Esophagus (tissue), 2 donors: ENCODE results near the gene ADAM8. TPM values are rescaled to one million over a fixed set of nuclear protein-coding genes. Genes with fewer than 3 reads are reported as not detected.

Experiments used
- H3K27ac ChIP-seq, 2 donors: one replicate each; pipeline ENCODE4 v1.5.1; 2013; ENCODE audit warnings: low read depth in 2 of 2, mild to moderate bottlenecking in 2 of 2, inconsistent platforms in 1 of 2, low read length in 1 of 2, moderate library complexity in 1 of 2
- H3K27me3 ChIP-seq, 2 donors: one replicate each; pipeline ENCODE4 v1.6.1; 2013; ENCODE audit warnings: low read length in 2 of 2, control low read depth in 1 of 2, mild to moderate bottlenecking in 1 of 2; ENCODE audit not compliant: insufficient read depth in 2 of 2, control insufficient read depth in 1 of 2
- H3K36me3 ChIP-seq, 2 donors: one replicate each; pipeline ENCODE4 v1.6.1; 2013; ENCODE audit warnings: low read length in 1 of 2; ENCODE audit not compliant: control insufficient read depth in 2 of 2, insufficient read depth in 2 of 2
- H3K4me1 ChIP-seq, 2 donors: one replicate each; pipeline ENCODE4 v1.6.1; 2013; ENCODE audit warnings: low read length in 1 of 2; ENCODE audit not compliant: control insufficient read depth in 2 of 2, insufficient read depth in 2 of 2
- H3K4me3 ChIP-seq, 2 donors: one replicate each; pipeline ENCODE4 v1.5.1; 2013; ENCODE audit warnings: low read length in 2 of 2, mild to moderate bottlenecking in 2 of 2, low read depth in 1 of 2, moderate library complexity in 1 of 2
- H3K9me3 ChIP-seq, 2 donors: one replicate each; pipeline ENCODE4 v1.6.1; 2013; ENCODE audit warnings: mild to moderate bottlenecking in 2 of 2, low read depth in 1 of 2, low read length in 1 of 2, moderate library complexity in 1 of 2; ENCODE audit not compliant: control insufficient read depth in 2 of 2, insufficient read depth in 1 of 2
- WGBS, 2 donors: extraction: QIAGEN DNeasy Blood & Tissue Kit; methylation state at CpG; one replicate each; pipeline ENCODE4 v1.1.7; 2013; 5-methylcytosine and 5-hydroxymethylcytosine counted together
- polyA plus RNA-seq, 2 donors: library from polyadenylated mRNA; stranded (reverse); fragments of 200-250 nt; gene quantifications; one replicate each; pipeline ENCODE4 v1.2.3, GENCODE V29; 2013
- donor health status: healthy with polysubstance abuse.
- donor health status: Bipolar disorder and iron deficiency.

ADAM8 gene
- polyA plus RNA-seq, 2 donors, result 2.4 to 2.6 TPM

DNA sequence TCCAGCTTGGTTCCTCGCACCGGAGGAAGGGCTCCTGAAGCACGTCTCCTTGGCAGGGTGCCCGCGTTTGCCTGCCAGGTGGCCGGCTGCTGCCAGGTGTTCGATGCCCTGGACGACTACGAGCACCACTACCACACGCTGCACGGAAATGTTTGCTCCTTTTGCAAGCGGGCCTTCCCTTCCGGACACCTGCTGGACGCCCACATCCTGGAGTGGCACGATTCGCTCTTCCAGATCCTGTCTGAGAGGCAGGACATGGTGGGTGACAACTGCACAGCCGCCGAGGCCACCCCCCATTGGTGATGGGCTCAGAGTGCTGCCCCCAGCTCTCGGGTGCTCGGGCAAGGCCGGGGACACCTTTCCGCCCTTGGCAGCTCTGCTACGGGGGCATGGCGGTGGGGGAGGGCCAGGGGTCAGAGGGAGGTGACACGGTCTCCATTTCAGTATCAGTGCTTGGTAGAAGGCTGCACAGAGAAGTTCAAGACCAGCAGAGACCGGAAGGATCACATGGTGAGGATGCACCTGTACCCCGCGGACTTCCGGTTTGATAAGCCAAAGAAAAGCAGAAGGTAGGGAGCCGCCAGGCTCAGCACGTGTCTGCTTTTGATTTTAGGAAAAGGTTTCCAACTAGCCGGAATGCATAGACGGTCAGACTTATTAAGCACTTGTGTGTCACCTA is 33.2 kb upstream of the ADAM8 start:
- peaks cover 3 to 12% of the 10 kb centered on the region in 2 donors for H3K36me3 ChIP-seq
- no peaks in the 10 kb centered on the region for H3K27me3 ChIP-seq
- H3K27ac ChIP-seq, result peak overlapping the region in 1 of 2 donors; percentile 48
- H3K4me1 ChIP-seq, result peaks cover 0 to 8% of the 10 kb centered on the region in 2 donors
- H3K9me3 ChIP-seq, result no peaks in the 10 kb centered on the region
- H3K4me3 ChIP-seq, result no peak overlapping the region
- WGBS, 2 donors, result 77 to 88% methylated on average over 33 of the region's 33 CpGs

DNA sequence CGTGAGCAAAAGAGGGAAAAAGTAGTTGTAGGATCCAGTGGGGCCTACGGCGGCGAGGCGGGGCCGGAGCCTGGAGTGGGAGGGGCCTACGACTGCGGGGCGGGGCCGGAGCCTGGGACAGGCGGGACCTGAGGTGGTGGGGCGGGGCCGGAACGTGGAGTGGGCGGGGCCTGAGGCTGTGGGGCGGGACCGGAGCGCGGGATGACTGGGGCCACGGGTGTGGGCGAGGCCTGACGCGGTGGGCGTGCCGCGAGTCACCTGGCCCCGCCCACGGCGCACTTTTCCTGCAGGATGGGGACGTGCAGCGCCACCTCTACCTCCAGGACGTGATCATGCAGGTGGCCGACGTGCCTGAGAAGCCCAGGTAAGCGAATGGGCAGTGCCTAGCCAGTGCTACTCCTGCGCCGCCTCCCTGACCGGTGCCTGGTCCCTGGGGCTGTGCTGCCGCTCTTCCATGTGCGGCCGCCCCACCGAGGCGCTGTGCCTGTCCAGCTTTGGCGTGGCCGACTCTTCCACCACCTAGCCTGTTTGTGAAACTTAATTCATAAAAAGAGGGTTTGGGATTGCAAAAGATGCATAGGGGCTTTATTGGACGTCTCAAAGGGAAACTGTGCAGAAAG is 32.5 kb upstream of the ADAM8 start:
- H3K36me3 ChIP-seq, result peaks cover 3 to 12% of the 10 kb centered on the region in 2 donors
- no peaks in the 10 kb centered on the region for H3K27me3 ChIP-seq
- peak overlapping the region; percentile 89 to 91 for H3K4me3 ChIP-seq
- H3K4me1 ChIP-seq, result peaks cover 0 to 8% of the 10 kb centered on the region in 2 donors
- H3K27ac ChIP-seq, result peak overlapping the region; percentile 98 to 99
- H3K9me3 ChIP-seq, result no peaks in the 10 kb centered on the region
- 23% methylated on average over 42 to 46 of the region's 46 CpGs for WGBS, 2 donors

DNA sequence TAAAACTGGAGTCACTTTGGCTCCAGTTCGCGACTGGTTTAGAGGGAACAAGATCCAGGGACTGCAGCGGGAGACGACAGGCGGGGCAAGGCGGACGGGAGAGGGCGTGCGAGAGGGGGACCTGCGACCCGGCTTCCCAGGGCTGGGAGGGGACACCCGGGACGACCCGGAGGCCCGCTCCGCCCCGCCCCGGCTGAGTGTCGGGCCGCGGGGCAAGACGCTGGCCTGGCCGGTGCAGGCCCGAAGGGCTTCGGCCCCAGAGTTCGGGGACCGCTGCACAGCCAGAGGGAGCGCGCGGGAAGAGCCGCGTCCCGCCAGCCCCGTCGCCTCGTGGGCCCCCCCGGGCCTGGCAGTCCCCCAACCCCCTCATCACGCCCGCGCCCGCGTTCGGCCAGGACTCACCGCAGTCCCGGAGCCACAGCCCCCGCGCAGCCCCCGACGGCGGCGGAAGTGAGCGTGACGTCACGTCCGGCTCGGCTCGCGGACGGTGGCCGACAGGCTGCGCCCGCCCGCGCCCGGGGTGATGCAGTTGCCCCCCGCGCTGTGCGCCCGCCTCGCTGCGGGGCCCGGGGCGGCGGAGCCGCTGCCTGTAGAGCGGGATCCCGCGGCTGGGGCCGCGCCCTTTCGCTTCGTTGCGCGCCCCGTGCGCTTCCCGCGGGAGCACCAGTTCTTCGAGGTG is 31.9 kb upstream of the ADAM8 start, which contains the start of the genes TUBGCP2 and ZNF511:
Gene TUBGCP2, minus strand, starts transcription at position 452 of the 679 bp plus-strand sequence. CDS start 5,931 bp downstream, outside the sequence.
Gene ZNF511, plus strand, starts transcription at position 494 of the 679 bp plus-strand sequence. Its CDS starts 30 bp downstream, at position 524.
- H3K27ac ChIP-seq, result peak within 1 kb of the TSS; percentile 98 to 99
- no peaks in the 10 kb centered on the region for H3K9me3 ChIP-seq
- H3K4me3 ChIP-seq, result peak within 1 kb of the TSS; percentile 89 to 91
- peaks cover 0 to 8% of the 10 kb centered on the region in 2 donors for H3K4me1 ChIP-seq
- H3K27me3 ChIP-seq, result no peaks in the 10 kb centered on the region
- WGBS, 2 donors, result 0 to 1% methylated on average over 68 to 89 of the region's 89 CpGs
- peaks cover 3 to 12% of the 10 kb centered on the region in 2 donors for H3K36me3 ChIP-seq

DNA sequence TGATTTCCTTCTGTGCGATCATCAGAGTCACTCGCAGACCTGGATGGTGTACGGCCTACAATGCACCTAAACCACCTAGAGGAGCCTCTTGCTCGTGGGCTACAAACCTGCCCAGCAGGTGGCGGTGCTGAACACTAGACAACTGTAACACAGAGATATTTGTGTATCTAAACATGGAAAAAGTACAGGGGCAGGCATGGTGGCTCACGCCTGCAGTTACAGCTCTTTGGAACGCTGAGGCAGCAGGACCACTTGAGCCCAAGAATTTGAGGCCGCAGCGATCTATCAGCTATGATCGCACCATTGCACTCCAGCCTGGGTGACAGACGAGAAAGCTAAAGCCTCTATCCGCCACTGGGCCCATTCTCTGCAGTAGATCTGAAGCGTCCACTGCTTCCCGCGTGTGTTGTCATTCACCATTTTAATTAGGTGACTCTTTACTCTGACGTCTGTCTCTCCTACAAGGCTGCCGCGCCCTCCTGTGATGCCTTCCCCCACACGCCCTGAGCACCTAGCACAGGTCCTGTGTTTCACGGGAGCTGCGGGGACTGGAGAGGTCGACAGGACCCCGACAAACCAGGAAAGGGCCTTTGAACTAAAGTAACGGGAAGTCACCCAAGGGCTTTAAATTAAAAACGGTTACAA is 31.2 kb upstream of the ADAM8 start:
- Histone ChIP-seq H3K4me1 (peaks cover 0 to 11% of the 10 kb centered on the region in 2 donors), H3K9me3 (no peaks in the 10 kb centered on the region), H3K27me3 (no peaks in the 10 kb centered on the region), H3K4me3 (peak overlapping the region; percentile 89 to 91), H3K36me3 (peaks cover 3 to 14% of the 10 kb centered on the region in 2 donors), H3K27ac (peak overlapping the region; percentile 98 to 99)
- WGBS, 2 donors, result 2 to 3% methylated on average over 25 of the region's 25 CpGs

- no peak overlapping the region for H3K4me3 ChIP-seq
- H3K27me3 ChIP-seq, result no peaks in the 10 kb centered on the region
- no peaks in the 10 kb centered on the region for H3K9me3 ChIP-seq
- 85 to 86% methylated on average over 17 of the region's 17 CpGs for WGBS, 2 donors
- H3K27ac ChIP-seq, result no peak overlapping the region
- H3K4me1 ChIP-seq, result peaks cover 0 to 17% of the 10 kb centered on the region in 2 donors
- peaks cover 3 to 22% of the 10 kb centered on the region in 2 donors for H3K36me3 ChIP-seq
Observed at GRCh38 chr10:133306941-133307379, 30.3 kb upstream of the ADAM8 start.

- 90 to 91% methylated on average over 5 of the region's 5 CpGs for WGBS, 2 donors
- H3K36me3 ChIP-seq, result peaks cover 3 to 21% of the 10 kb centered on the region in 2 donors
- peaks cover 0 to 17% of the 10 kb centered on the region in 2 donors for H3K4me1 ChIP-seq
- no peaks in the 10 kb centered on the region for H3K27me3 ChIP-seq
- no peaks in the 10 kb centered on the region for H3K9me3 ChIP-seq
- peak overlapping the region in 1 of 2 donors; percentile 32 for H3K27ac ChIP-seq
- H3K4me3 ChIP-seq, result no peak overlapping the region
Observed at GRCh38 chr10:133306097-133306476, 29.4 kb upstream of the ADAM8 start.

DNA sequence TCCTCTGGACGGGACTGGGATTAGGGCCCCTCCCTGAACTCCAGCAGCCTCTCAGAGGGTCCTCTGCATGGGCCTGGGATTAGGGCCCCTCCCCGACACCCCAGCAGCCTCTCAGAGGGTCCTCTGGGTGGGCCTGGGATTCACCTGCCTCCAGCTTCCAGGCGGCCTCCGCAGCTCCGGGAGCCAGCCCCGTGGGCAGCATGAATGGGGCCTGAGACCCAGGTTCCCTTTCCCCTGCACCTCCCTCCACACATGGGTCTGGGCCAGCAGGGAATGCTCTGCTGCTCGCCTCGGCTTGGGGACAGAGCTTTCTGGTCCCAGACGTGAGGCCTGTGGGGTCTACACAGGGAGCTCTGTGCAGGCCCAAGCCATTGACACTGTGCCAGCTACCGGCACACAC is 26.5 kb upstream of the ADAM8 start:
- Histone ChIP-seq H3K4me1 (peaks cover 0 to 17% of the 10 kb centered on the region in 2 donors), H3K4me3 (no peak overlapping the region), H3K9me3 (no peaks in the 10 kb centered on the region), H3K27ac (no peak overlapping the region), H3K36me3 (peaks cover 17 to 33% of the 10 kb centered on the region in 2 donors), H3K27me3 (no peaks in the 10 kb centered on the region)
- WGBS, 2 donors, result 87% methylated on average over 10 of the region's 10 CpGs

DNA sequence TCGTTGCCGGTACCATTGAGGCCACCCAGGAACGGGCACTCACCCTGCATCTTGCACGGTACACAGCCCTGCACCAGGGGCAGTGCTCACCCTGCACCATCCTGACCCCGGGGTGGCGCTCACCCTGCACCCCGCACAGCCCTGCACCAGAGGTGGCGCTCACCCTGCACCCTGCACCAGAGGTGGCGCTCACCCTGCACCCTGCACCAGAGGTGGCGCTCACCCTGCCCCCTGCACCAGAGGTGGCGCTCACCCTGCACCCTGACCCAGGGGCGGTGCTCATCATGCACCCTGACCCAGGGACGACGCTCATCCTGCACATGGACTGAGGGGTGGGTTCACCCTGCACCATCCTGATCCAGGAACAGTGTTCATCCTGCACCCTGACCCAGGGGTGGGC is 25.6 kb upstream of the ADAM8 start:
- WGBS, 2 donors, result 96 to 99% methylated on average over 14 of the region's 14 CpGs
- peaks cover 18 to 42% of the 10 kb centered on the region in 2 donors for H3K36me3 ChIP-seq
- no peak overlapping the region for H3K27ac ChIP-seq

DNA sequence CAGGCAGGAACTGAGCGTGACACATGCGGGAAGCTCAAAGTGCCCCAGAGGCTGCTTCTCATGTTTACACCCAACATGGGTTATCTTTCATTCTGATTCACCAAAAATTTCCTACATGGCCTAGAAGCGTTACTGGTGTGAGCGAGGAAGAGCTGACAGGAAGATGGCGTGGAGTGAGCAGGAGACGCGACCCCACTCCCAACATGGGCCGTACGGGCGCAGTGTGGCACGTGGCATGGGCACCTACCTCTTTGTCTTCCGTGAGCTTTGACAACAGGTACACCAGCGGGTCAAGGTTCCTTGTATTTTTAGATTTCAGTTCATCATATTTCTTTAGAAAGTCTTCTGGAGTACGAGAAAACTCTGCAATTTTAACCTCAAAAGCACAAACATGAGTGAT is 23.1 kb upstream of the ADAM8 start:
- no peak overlapping the region for H3K4me3 ChIP-seq
- H3K27ac ChIP-seq, result no peak overlapping the region
- H3K9me3 ChIP-seq, result no peaks in the 10 kb centered on the region
- WGBS, 2 donors, result 92 to 94% methylated on average over 14 of the region's 14 CpGs
- H3K27me3 ChIP-seq, result no peaks in the 10 kb centered on the region
- peaks cover 0 to 12% of the 10 kb centered on the region in 2 donors for H3K4me1 ChIP-seq
- H3K36me3 ChIP-seq, result peaks cover 21 to 58% of the 10 kb centered on the region in 2 donors

More for the DNA sequence above, 25.6 kb upstream of the ADAM8 start:
- Histone ChIP-seq H3K4me1 (peaks cover 0 to 17% of the 10 kb centered on the region in 2 donors), H3K9me3 (no peaks in the 10 kb centered on the region), H3K27me3 (no peaks in the 10 kb centered on the region), H3K4me3 (no peak overlapping the region)
